ENCODE data around the gene RHOH.
"Not testable (repeated sequence)": the region's sequence is repeated elsewhere in the genome, so short reads cannot be mapped to it uniquely, and the experiment has no call there.

Gene RHOH

DNA sequence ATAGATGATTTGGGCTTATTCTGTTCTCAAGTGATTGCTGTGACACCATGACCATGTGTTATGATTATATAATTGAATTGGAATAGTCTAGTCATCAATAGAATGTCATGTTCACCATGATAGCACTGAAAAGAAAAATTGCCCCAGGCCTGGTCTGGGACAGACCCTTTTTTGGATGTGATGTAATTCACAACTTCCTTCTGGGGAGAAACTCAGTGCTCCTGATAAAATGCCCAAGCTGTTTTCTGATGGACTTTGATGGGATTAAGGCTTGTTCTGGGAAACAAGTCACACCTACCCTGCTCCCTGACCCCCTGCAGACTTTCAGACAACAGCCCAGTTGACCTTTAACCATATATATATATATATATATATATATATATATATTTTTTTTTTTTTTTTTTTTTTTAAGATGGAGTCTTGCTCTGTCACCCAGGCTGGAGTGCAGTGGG is 65.3 kb downstream of the RHOH start:
- no peak for DNase-seq (ENCODE audit: low spot score)

DNA sequence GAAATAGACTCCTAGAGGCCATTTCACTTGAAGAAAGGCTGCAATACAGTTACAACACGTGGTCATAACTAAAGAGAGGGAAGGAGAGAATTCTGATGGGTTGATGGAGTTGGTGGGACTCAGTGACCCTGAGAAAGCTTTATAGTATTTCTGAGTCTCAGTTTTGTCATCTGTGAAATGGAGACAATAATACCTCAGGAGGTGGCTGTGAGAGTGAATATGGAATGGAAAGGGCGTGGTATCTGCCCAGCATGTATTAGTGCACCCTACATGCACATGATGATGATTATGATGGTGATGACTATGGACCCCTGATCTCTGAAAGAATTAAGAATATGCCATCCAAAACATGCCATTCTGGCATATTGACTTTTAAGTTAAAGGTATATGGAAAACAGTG is 66.0 kb downstream of the RHOH start:
- no peak for DNase-seq (ENCODE audit: low spot score)

DNA sequence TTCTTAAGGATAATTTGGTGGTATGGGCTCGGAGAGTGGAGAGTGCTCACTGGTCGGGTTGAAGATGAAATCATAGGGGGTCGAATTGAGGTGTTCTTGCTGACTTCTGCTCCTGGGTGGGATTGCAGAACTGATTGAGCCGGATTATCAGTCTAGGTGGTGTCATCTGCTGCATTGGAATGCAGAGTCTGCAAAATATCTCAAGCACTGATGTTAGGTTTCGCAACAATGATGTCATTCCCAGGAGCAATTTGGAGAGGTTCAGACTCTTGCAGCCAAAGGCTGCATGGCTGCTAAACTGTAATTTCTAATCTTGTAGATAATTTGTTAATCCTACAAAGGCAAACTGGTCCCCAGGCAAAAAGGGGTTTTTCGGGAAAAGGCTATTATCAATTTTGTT is 67.7 kb downstream of the RHOH start:
- DNase-seq (ENCODE audit: low spot score): no peak

DNA sequence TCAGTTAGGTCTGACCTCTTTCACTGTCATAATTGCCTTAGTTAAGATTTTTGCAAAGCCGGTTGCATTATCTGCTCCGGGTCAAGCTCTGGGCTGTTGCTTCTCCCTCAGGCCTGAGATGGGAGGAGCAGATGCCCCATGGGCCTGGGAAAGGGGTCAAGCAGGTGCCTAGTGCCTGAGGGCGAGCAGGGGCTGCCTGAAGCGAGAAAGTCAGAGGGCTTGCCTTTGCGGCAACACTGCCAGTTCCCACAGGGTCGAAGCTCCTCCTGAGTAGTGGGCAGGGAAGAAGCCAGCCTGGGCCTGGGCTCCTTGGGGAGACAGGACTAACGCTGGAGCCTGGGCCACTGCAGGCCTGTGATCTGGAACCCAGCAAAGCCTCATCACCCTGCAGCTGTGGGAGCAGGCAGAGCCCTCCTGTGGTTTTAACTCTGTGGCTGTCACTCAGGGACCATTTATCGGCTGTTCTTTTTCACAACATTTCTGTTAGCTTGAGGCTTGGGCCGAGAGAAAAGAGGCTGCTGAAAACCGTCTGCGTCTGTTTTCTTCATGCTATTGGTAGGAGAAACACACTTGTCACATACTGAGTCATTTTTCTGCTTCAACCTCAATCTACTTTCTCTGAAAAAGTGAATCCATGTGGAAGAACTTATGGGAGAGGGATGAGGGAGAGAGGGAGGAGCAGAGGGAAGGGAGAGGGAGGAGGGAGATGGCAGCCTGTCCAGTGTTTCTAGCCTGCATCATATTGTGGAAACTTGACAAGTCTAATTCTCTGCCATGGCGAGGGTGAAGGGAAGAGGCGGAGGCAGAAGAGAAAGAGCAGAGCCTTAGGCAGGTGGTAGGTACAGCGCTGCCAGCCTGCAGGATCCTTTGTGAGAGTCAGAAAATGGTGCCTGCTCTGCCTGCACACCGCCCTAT is 68.4 kb downstream of the RHOH start:
- DNase-seq (ENCODE audit: low spot score): no peak

DNA sequence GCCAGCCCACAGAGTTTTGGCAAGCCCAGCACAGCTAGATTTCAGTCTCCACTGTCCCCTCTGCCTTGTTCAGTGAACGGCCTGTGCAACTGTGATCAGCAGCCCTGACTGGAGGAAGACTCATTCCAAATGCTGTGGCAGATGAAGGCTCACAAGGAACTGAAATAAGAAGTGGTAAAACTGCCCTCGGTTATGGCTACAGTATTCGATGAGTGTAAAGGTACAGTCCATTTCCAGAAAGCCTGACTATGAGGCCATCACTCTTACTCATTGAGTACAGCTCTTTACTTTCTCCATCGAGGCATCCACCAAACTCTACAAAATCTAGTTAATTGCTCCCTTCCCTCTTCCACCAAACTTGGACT is 69.1 kb downstream of the RHOH start:
- no peak for DNase-seq (ENCODE audit: low spot score)

DNA sequence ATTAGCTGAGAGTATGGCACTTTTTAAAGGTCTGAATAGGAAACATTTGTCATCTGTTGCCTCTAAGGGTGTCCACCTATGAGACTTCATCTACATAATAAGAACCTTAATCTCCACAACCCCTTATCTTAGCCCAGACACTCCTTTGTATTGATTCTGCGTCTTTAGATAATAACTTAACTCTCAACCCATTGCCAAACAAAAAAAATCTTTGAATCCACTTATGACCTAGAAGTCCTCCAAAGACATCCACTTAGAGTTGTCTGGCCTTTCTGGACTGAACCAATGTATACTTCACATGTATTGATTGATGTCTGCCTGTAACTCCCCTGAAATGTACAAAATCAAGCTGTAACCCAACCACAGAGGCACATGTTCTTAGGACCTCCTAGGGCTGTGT is 72.3 kb downstream of the RHOH start:
- DNase-seq (ENCODE audit: low spot score): no peak

DNA sequence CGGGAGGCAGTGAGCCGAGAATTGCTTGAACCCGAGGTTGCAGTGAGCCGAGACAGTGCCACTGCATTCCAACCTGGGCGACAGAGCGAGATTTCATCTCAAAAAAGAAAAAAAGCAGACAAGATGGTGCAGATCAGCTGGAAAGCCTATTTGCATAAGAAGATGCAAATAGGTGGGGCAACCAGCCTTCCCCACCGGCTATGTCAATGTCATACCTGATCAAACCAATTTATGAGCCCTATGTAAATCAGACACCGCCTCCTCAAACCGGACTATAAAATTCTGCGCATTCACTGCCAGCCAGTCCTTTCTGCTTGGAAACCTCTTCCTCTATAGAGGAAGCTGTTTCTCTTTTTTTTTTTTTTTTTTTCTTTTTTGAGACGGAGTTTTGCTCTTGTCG is 73.8 kb downstream of the RHOH start:
- DNase-seq (ENCODE audit: low spot score): no peak

DNA sequence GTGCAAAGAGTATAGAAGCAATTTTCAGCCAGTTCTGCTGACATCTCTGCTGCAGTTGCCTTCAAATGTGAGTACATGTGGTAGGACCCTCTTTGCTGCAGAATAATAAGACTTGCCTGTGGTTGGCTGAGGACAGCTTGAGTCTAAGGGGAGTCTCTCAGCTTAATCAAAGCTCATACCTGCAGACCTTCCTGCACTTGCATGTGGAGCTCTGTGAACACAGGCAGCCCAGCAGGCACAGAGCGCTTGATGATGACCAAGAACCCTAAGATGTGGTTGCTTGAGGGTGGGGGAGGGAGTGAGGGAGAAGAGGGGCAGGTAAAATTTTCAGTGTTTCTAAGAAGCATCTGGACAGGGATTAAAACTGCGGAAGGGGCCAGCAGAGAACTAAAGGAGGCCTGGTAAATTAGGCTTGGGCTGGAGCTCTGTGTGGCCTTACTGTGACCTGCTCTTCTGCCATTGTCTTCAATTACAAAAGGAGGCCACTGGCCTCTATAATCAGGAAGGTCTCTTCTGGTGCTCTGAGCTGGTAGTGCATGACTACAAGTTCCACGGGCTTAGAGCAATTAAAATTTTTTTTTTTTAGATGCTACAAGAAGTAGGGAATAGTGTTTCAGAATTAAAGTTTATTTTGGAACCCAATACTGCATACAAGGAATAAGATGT is 78.4 kb downstream of the RHOH start:
- DNase-seq (ENCODE audit: low spot score): no peak

DNA sequence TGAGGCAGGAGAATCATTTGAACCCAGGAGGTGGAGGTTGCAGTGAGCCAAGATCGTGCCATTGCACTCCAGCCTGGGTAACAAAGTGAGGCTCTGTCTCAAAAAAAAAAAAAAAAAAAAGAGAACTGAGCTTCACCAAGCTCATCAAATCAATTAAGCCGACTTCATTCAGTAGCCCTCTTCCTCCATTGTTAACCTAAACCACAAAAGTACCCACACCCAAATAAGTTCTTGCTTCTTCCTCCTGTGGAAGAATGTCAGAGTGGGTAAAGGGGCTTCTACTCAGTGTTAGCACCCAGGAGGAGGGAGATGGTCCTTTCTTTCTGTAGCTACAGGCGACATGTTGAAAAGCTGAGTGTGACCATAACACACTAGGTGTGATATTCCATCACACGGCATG is 79.7 kb downstream of the RHOH start:
- DNase-seq (ENCODE audit: low spot score): no peak

DNA sequence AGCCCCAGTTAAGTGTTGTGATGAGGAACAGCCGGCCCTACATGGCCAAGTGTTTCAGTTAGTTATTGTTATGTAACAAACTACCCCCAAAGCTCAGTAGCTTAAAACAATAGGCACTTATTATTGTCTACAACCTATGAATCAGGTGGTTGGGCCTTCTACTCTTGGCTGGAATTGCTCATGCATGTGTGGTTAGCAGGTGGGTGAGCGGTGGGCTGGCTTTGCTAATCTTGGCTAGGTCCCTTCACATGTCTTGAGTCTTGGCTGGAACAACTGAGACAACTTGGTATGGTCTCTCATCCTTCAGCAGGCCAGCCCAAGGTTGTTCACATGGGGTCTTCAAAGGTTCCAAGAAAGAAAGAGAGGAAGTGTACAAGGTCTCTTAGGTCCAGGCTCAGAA is 83.8 kb downstream of the RHOH start:
- no peak for DNase-seq (ENCODE audit: low spot score)

DNA sequence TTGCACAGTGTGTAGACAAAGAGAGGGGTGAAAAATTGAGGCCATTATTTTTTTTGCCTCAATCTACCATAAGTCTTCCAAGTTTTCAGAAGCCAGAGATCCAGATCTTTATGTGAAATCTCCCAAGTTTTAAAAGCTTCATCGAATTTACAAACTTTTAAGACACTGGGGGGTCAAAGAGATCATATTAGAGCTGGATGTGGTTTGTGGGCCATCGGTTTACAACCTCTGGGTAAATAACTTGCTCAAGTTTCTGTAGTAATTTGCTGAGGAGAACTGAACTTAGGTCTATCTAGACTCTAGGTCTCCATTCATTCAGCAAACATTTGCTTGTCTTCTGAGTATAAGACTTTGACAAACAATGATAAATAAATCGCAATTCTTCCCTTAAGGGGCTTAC is 84.3 kb downstream of the RHOH start:
- no peak for DNase-seq (ENCODE audit: low spot score)

DNA sequence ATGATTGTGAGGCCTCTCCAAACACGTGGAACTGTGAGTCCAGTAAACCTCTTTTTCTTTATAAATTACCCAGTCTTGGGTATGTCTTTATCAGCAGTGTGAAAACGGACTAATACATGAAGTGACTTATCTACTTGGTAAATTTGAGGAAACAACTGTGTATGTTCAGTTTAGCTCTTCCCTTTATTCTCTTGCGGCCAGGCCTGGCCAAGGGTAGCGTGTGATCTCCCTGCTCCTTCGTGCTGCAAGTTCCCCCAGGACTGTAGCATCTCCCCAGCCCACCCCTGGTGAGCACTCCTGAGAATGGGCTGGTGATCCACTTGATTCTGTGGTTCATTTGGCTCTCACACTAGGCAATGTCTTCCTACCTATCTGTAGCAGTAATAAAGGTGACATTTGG is 85.1 kb downstream of the RHOH start:
- DNase-seq (ENCODE audit: low spot score): no peak

DNA sequence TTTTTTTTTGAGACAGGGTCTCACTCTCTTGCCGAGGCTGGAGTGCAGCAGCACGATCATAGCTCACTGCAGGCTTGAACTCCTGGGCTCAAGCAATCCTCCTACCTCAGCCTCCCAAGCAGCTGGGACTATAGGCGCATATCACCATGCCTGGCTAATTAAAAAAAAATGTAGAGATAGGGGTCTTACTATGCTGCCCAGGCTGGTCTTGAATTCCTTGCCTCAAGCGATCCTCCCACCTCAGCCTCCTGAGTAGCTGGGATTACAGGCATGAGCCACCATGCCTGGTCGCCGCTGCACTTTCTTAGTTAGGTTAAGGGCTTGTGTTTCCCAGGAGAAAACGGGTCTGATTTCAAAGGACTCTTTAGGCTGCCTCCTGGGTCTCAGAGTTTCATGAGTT is 86.0 kb downstream of the RHOH start:
- not testable (repeated sequence) for DNase-seq (ENCODE audit: low spot score)

DNA sequence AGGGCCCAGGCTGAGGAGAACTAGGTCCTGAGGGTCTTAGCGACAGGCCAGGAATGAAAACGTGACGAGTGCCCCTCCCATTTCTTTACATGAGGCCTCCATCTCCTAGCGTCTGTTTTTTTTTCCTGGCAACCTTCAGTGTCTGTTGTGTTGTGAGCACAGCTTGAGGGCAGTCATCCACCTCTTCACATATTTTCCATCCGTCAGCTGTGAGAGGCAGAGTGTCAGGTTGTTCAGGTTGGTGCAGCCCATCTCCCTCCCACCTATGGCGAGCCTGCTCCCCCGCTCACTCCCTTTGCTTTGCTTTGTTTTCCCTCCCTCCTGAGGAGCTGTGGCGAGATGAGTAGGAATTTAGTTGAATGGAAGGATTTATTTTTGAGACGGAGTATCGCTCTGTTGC is 86.6 kb downstream of the RHOH start:
- DNase-seq (ENCODE audit: low spot score): no peak

DNA sequence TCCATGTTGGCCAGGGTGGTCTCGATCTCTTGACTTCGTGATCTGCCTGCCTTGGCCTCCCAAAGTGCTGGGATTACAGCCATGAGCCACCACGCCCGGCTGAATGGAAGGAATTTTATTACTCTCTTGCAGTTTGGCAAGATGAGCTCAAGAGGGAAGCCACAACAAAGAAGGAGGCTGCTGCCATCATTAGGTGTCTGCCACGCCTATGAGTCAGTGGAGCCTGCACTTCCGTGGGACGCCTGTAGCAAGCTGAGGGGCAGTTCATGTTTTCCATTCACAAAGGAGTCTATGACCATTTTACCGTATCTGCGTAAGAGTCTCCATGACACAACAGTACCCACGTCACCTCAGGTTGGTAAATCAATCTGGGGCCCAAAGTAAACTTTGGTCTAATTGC is 87.1 kb downstream of the RHOH start:
- no peak for DNase-seq (ENCODE audit: low spot score)

DNA sequence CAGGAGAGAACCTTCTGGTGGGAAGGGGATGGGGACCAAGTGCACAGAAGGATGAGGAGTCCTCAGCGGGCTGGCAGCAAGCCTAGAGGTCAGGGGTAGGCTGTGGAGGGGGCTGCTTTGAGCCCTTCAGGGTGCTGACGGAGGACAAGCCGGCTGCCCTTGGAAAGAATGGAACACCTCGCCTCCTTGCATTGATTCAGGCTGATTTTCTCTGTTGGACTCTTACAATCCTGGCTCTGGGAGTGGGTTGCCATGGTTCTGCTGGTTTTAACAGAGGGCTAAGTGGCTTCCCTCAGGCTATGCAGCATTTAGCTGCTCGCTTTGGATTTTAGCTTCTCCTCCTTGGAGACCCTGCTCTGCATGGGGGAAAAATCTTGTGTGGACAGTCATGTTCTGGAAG is 88.9 kb downstream of the RHOH start:
- no peak for DNase-seq (ENCODE audit: low spot score)

DNA sequence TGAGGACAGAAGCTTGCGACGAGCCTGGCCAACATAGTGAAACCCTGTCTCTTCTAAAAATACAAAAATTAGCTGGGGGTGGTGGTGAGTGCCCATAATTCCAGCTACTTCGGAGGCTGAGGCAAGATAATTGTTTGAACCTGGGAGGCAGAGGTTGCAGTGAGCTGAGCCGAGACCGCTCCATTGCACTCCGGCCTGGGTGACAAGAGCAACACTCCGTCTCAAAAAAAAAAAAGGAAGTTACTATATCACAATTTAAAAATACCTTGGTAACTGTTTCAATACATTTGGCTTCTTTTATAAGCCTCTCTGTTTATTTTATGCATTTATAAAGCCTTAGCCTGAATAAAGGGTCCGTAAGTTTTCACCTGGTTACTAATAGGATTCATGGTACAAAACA is 91.7 kb downstream of the RHOH start:
- no peak for DNase-seq (ENCODE audit: low spot score)

DNA sequence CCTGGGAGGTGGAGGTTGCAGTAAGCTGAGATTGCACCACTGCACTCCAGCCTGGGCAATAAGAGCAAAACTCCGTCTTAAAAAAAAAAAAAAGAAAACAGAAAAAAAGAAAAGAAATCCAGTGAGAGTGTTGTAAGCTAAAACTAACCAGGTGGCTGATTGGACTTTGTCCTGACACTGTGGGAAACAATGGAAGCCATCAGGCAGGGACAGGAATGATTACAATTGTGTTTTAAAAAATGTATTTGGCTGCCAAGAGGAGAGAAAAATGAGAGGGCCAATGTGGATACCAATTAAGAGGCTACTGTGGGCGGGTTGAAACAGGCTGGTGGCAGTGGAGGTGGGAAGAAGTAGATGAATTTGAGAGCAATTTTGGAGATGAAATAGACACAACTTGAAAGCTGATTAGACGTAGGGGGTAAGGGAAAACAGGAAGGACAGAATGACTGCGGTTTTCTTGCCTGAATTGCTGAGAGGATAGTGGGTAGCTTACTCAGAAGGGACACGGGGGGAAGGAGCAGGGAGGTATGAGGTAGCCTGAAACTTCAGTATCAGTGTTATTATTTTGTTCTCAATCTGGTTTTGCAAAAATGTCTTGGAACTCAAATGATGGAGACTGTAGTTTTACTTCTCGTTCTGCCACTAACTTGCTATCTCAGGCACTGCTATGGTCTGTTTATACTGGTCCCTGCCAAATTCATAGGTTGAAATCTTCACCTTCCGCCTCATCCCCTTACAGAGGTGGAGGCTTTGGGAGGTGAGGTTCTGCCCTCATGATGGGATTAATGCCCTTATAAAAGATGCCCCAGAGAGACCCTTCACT is 92.7 kb downstream of the RHOH start:
- DNase-seq (ENCODE audit: low spot score): no peak

DNA sequence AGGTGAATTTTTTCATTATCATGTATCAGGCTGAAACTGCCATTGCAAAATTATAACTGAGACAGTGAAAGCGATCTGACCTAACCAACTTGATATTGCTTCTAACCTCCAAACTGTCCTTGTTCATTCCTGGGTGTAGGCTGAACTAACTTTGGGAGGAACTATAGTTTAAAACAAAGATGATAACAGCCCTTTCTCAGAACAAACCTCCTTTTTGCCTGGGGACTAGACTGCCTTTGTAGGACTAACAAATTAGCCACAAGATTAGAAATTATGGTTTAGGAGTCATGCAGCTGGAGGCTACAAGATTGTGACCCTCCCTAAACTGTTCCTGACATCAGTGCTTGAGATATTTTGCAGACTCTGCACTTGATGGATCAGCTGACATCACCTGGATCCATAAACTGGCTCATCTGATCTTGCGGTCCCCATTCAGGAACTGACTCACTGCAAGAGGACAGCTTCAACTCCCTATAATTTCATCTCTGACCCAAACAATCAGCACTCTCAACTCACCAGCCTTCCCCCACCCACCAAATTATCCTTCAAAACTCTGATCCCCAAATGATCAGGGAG is 93.9 kb downstream of the RHOH start:
- not testable (repeated sequence) for DNase-seq (ENCODE audit: low spot score)

DNA sequence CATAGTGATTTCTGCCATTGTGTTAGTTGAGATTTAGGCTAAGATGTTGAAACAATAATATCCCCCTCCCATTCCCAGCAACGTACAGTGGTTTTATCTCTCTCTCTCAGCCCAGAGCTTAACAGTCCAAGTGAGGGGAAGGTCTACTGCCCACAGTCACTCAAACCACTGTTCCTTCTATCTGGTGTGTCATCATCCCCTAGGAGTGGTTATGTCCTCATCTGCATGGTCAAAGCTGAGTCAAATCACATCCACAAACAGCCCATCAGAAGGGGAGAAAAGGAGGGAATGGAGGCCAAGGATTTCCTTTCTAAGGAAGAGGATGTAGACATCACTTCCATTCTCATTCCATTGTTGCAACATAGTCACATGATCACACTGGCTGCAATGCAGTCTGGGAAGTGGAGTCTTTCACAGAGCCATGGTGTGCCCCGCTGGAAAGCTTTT is 95.5 kb downstream of the RHOH start:
- DNase-seq (ENCODE audit: low spot score): no peak

DNA sequence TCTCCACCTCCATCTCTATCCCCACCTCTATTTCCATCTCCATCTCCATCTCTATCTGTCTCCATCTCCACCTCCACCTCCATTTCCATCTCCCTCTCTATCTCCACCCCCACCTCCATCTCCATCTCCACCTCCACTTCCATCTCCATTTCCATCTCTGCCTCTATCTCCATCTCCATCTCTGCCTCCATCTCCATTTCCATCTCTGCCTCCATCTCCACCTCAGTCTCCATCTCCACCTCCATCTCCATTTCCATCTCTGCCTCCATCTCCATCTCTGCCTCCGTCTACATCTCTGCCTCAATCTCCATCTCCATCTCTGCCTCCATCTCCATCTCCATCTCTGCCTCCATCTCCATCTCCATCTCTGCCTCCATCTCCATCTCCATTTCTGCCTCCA is 97.5 kb downstream of the RHOH start:
- DNase-seq (ENCODE audit: low spot score): no peak

DNA sequence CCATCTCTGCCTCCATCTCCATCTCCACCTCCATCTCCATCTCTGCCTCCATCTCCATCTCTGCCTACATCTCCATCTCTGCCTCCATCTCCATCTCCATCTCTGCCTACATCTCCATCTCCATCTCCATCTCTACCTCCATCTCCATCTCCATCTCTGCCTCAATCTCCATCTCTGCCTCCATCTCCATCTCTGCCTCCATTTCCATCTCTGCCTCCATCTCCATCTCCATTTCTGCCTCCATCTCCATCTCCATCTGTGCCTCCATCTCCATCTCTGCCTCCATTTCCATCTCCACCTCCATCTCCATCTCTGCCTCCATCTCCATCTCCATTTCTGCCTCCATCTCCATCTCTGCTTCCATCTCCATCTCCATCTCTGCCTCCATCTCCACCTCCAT is 98.2 kb downstream of the RHOH start:
- DNase-seq (ENCODE audit: low spot score): not testable (repeated sequence)
